D341Med (cell line): ENCODE results near the gene CHRND.

Experiments used
- DNase-seq: peaks from one replicate; pipeline ENCODE4 v3.0.0; 2012; ENCODE audit warnings: low spot score

CHRND gene

GRCh38 chr2:232525791-232526371, at the start of gene CHRND:
CHRND (plus strand) TSS chr2:232526160; CDS start chr2:232526216, 56 bp downstream.
- no peak for DNase-seq

DNA sequence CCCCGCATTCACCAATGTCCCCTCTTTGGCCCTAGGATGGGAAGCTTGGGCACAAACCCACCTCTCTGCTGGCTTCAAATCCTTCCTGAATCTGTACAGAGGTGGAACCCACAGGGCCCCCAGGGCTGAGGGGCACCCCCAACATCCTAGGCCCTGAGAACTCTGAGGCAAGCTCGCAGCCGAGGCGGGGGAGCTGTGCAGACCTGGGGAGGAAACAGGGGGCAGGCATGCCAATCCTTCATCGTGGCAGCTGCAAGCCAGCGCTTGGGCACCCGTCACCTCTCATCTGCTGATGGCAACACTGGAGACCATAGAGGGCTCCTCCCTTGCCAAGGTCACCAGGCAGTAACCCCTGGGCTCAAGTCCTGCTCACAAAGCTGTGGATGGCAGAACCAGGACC, 49.2 kb upstream of the CHRND start:
- no peak for DNase-seq

- no peak for DNase-seq
These were observed 48.0 kb upstream of the CHRND start for GRCh38 chr2:232477751-232478510.

DNA sequence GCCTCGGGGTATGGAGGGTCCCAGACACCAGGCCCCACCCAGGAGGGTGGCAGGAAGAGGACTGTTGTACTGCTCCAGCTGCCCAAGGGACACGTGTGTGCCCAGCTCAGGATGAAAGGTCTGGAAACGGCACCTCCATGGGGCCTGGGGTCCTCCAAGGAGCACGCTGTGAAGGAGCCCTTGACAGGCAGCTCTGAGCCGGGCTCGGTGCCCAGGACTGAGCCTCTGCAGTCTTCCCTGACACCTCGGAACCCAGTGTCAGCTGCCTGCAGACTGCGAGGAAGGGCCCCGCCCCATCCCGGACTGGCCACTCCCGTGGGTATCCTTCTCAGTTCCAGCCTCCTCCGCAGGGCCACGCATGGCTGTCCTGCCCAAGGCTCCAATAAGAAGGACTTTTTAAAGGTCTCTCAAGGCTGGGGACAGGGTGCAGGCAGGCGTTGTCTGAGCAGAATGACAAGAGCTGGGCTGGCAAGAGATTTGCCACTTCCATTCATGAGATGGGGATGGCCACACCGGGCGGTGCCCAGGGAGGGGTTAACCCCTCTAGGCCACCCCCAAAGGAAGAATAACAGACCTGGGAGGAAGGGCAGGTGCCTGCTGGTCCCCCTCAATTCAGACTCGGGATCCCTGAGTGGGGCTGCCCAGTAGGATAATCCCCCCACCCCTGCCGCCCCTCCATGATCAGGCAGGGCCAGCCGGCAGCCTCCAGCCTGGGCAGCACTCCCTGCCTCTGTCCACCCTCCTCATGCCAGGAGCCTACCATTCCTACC, 47.2 kb upstream of the CHRND start:
- no peak for DNase-seq

DNA sequence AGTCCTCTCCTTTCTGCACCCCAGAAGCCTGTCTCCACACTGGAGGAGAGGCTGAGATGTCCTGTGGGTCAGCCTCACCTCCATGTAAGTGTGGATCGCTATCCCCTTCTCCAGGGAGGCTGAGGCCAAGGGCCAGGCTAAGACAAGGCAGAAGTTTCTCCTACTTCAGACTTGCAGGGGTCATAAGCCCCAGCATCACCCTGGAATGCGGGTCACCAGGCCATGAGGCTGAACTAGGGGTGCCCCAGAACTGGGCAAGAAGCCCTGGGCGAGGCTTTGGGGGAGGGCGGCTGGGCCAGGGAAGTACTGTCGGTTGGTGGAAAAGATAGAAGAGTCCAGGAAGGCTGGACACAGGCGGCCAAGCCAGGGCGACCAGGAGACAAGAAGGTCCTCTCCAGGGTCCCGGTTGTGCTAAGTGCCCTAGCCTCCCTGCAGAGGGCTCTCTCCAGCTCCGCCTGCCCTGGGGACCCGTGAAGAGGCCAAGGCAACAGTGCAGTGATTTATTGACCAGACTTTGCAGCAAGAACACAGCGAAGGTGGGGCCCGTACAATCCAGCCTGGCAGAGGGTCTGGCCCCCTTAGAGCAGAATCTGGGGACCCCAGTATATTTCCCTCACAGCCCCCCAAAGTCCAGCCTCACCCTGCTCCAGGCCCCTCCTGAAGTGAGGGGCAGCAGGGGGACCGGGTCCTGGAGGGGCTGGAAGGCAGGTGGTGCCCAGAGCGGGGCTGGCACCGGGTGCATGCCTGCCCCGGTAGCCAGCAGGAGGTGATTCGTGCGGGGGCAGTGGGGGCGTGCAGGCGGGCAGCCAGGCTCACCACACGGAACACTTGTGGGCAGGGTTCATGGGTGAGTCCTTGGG, 46.4 kb upstream of the CHRND start:
- DNase-seq = no peak

GRCh38 chr2:232480201-232481190, 45.5 kb upstream of the CHRND start:
- DNase-seq = no peak

GRCh38 chr2:232481322-232482140, 44.4 kb upstream of the CHRND start:
- no peak for DNase-seq

DNA sequence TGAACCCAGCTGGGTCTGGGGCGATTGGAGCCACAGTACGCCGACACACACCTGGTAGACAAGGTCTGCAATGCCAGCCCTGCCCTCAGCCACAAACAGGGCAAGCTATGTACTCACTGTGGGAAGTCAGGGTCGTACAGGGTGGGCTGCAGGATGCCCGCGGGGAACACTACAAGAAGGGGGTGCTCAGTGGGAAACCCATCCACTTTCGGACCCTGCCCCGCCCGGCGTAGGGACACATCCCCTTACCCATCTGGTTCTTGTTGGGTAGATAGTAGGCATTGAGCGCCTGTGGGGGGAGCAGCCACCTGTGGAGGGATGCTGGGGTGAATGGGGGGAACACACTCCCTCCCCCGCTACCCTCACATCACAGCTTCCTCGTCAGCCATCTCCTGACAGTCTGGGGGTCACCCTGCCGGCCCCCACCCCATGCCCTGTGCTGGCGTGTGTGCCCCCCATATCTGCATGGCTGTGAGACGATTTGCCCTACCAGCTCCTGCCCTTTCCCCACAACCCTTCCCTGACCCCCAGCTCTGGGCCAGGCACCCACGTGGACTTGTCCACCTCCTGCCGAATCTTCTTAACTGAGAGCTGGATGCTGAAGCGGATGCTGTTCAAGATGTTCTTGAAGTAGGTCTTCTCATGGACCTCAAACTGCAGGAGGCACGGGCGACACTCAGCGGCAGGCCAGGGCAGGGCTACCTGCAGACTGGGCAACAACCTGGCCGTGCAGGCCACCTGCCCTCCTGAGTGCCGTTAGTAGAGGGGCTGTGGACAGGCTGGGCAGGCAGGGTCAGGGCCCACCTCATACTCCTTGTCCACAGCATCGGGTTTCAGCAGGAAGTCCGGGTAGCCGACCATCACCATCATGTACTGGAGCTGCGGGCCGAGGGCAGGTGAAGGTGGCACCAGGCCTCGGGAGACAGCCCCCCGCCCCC, 43.4 kb upstream of the CHRND start:
- DNase-seq = no peak

GRCh38 chr2:232483311-232483922, 42.5 kb upstream of the CHRND start:
- DNase-seq = no peak

DNA sequence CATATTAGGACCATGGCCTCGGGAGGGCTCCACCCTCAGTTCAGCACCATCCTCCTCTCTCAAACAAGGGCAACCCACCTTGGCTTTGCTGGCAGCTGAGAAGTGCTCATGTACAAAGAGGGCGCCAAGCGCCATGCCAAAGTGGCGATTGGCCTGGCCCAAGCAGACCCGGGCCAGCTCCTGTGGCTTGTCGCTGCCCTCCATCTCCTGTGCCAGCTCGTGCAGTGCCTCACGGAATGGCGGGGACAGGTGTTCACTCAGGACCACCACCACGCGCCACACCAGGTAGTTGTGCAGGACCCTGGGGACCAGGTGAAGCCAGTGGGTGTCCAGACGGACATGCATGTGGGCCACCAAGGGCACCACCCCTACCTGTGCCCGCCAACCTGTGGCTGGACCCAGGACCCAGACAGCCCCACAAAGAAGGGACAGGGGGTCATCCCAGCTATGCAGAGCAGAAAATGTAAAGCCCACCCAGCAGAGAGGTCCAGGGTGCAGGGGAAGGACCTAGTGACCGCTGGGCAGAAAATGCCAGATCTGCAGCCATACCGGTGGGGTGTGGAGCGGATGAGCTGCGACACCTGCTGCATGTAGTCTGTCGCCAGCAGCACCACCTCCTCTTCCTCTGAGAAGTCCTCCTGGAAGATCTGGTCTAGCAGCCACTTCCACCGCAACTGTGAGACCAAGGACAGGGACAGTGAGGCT, 41.9 kb upstream of the CHRND start:
- DNase-seq = no peak

- no peak for DNase-seq
These were observed 41.2 kb upstream of the CHRND start for GRCh38 chr2:232484628-232485347.

DNA sequence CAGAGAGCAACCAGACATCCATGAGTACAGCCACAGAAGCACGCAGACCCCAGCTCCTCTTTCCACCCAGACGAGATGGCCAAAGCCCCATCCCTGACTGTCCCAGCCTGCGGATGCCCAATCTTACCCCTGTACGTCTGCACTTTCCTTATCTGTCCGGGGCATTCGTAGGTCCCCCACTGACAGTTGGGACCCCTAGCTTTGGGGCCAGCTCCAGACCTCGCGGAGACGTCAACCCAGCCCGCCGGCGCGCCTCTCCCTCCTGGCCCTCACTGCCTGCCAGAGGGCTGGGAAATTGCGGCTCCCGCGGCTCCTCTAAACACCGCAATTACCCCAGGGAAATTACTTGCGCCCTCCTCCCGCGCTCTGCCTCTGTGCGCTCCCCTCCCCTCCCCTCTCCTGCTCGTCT, 40.6 kb upstream of the CHRND start:
- no peak for DNase-seq

DNA sequence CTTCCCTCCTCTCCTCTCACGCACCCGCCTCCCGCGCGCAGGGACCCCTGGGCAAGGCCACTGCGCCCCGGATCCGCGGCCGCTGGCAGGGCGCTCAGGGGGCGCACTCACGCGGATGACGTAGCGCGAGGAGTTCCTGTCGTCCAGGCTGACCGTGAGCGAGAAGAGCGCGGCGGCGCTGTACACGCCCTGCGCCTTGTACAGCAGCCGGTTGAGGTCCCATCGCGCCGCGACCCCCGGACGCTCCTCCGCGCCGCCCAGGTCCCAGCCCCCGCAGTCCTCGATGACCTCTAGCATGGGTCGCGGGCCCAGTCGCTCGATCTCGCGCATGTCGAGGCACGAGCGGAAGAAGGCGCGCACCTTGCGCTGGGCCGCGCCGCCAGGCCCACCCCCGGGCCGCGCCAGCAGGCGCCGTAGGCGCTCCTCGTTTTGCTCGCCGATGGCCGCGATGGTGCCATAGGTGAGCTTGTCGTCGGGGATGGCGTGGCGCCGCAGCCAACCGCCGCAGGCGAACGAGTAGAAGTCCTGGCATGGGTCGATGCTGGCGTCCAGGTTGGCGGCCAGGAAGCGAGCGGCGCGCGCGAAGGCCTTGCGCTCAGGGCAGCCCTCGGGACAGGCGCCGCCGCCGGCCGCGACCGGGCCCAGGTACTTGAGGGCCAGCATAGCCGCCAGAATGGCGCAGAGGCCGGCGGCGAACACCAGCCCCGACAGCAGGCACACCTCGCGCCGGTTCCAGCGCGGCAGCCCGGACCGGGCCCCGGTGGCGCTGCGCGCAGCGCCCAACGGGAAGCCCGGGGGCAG, 40.0 kb upstream of the CHRND start:
- DNase-seq = no peak

- no peak for DNase-seq
These were observed 39.2 kb upstream of the CHRND start for GRCh38 chr2:232486558-232487384.

DNA sequence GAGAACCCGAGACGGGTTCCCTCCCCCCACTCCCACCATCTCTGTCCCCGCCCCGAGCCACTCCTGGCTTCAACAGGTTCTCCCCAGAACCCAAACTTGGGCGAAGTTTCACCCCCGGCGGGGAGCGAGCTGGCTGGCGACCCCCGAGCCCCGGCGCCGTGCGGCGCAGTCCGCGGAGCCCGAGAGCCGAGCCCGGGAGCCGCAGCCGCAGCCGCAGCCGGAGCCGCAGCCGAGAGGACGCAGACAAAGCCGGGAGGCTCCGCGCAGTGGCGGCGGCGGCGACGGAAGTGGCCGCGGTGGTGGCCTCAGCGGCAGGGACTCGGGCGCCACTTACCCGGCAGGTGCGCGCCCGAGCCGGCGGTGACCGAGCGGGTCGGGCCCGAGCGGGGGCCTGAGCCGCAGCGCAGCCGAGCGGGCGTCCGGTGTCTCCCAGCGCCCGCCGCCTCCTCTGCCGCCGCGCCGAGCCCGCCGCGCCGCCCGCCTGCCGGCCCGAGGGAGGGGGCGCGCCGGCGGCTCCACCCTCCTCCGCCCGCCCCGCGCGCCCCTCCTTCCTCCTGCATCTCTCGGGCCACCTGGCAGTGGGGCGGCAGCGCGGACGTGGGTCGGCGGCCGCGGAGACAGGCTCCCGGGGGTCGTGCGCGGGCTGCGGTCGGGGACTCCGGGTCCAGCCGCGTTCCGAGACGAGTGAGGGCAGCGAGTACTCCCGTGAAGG, 38.4 kb upstream of the CHRND start, which contains the start of gene ECEL1:
TSS of gene ECEL1 (minus strand) at position 450 of the 712 bp plus-strand sequence. CDS start 1,181 bp downstream, outside the sequence.
- peak; percentile 61 for DNase-seq
